Measurements from ENCODE around the gene CAMKK1.
A peak's percentile ranks its signal among the peaks of the same experiment; 100 is the strongest.

The CAMKK1 gene

GRCh38 chr17:3893003-3893719 is at the start of gene CAMKK1:
TSS of gene CAMKK1 (minus strand) at chr17:3893053. CDS start at chr17:3885687, 7,366 bp downstream.
- peak within 1 kb of the TSS; percentile 58 to 77 for H3K4me3 ChIP-seq (ENCODE audit: low read depth in 1 of 2, low read length in 2 of 2)
- H3K27ac ChIP-seq (ENCODE audit: low read depth, low read length): peak within 1 kb of the TSS; percentile 85
- H3K9me3 ChIP-seq (ENCODE audit: low read length): no peaks in the 10 kb centered on the region
- H3K4me1 ChIP-seq (ENCODE audit: insufficient read depth, low read length): peaks cover 46% of the 10 kb centered on the region
- H3K9ac ChIP-seq (ENCODE audit: low read length): no peak within 1 kb of the TSS
- no peaks in the 10 kb centered on the region for H3K36me3 ChIP-seq (ENCODE audit: insufficient read depth, low read length)
- H3K27me3 ChIP-seq (ENCODE audit: control insufficient read depth in 1 of 2, insufficient read depth in 2 of 2, low read length in 2 of 2): no peaks in the 10 kb centered on the region

- Histone ChIP-seq H3K9ac (ENCODE audit: low read length) (no peak overlapping the region), H3K4me3 (ENCODE audit: low read depth in 1 of 2, low read length in 2 of 2) (no peak overlapping the region), H3K9me3 (ENCODE audit: low read length) (no peaks in the 10 kb centered on the region), H3K36me3 (ENCODE audit: insufficient read depth, low read length) (no peaks in the 10 kb centered on the region), H3K27me3 (ENCODE audit: control insufficient read depth in 1 of 2, insufficient read depth in 2 of 2, low read length in 2 of 2) (no peaks in the 10 kb centered on the region), H3K27ac (ENCODE audit: low read depth, low read length) (no peak overlapping the region), H3K4me1 (ENCODE audit: insufficient read depth, low read length) (peaks cover 9% of the 10 kb centered on the region)
Measured at GRCh38 chr17:3940965-3941698, 48.3 kb upstream of the CAMKK1 start.

- Histone ChIP-seq H3K27ac (ENCODE audit: low read depth, low read length) (no peak overlapping the region), H3K4me3 (ENCODE audit: low read depth in 1 of 2, low read length in 2 of 2) (no peak overlapping the region), H3K36me3 (ENCODE audit: insufficient read depth, low read length) (no peaks in the 10 kb centered on the region), H3K27me3 (ENCODE audit: control insufficient read depth in 1 of 2, insufficient read depth in 2 of 2, low read length in 2 of 2) (no peaks in the 10 kb centered on the region), H3K9ac (ENCODE audit: low read length) (no peak overlapping the region), H3K9me3 (ENCODE audit: low read length) (no peaks in the 10 kb centered on the region), H3K4me1 (ENCODE audit: insufficient read depth, low read length) (no peaks in the 10 kb centered on the region)
Measured at GRCh38 chr17:3937359-3937758, 44.5 kb upstream of the CAMKK1 start.

- Histone ChIP-seq H3K27me3 (ENCODE audit: control insufficient read depth in 1 of 2, insufficient read depth in 2 of 2, low read length in 2 of 2) (no peaks in the 10 kb centered on the region), H3K27ac (ENCODE audit: low read depth, low read length) (no peak overlapping the region), H3K9ac (ENCODE audit: low read length) (no peak overlapping the region), H3K36me3 (ENCODE audit: insufficient read depth, low read length) (no peaks in the 10 kb centered on the region), H3K4me3 (ENCODE audit: low read depth in 1 of 2, low read length in 2 of 2) (no peak overlapping the region), H3K9me3 (ENCODE audit: low read length) (no peaks in the 10 kb centered on the region), H3K4me1 (ENCODE audit: insufficient read depth, low read length) (no peaks in the 10 kb centered on the region)
Measured at GRCh38 chr17:3935825-3936355, 43.0 kb upstream of the CAMKK1 start.

- H3K27ac ChIP-seq (ENCODE audit: low read depth, low read length): no peak overlapping the region
- H3K9ac ChIP-seq (ENCODE audit: low read length): no peak overlapping the region
- no peaks in the 10 kb centered on the region for H3K27me3 ChIP-seq (ENCODE audit: control insufficient read depth in 1 of 2, insufficient read depth in 2 of 2, low read length in 2 of 2)
- no peaks in the 10 kb centered on the region for H3K4me1 ChIP-seq (ENCODE audit: insufficient read depth, low read length)
- no peaks in the 10 kb centered on the region for H3K36me3 ChIP-seq (ENCODE audit: insufficient read depth, low read length)
- no peaks in the 10 kb centered on the region for H3K9me3 ChIP-seq (ENCODE audit: low read length)
- H3K4me3 ChIP-seq (ENCODE audit: low read depth in 1 of 2, low read length in 2 of 2): no peak overlapping the region
Measured at GRCh38 chr17:3935140-3935542, 42.3 kb upstream of the CAMKK1 start.

- no peak overlapping the region for H3K27ac ChIP-seq (ENCODE audit: low read depth, low read length)
- no peak overlapping the region for H3K4me3 ChIP-seq (ENCODE audit: low read depth in 1 of 2, low read length in 2 of 2)
- H3K27me3 ChIP-seq (ENCODE audit: control insufficient read depth in 1 of 2, insufficient read depth in 2 of 2, low read length in 2 of 2): no peaks in the 10 kb centered on the region
- no peaks in the 10 kb centered on the region for H3K9me3 ChIP-seq (ENCODE audit: low read length)
- no peak overlapping the region for H3K9ac ChIP-seq (ENCODE audit: low read length)
- no peaks in the 10 kb centered on the region for H3K36me3 ChIP-seq (ENCODE audit: insufficient read depth, low read length)
- no peaks in the 10 kb centered on the region for H3K4me1 ChIP-seq (ENCODE audit: insufficient read depth, low read length)
Measured at GRCh38 chr17:3929764-3930163, 36.9 kb upstream of the CAMKK1 start.

GRCh38 chr17:3929181-3929580 is 36.3 kb upstream of the CAMKK1 start:
- Histone ChIP-seq H3K36me3 (ENCODE audit: insufficient read depth, low read length) (no peaks in the 10 kb centered on the region), H3K27me3 (ENCODE audit: control insufficient read depth in 1 of 2, insufficient read depth in 2 of 2, low read length in 2 of 2) (no peaks in the 10 kb centered on the region), H3K4me1 (ENCODE audit: insufficient read depth, low read length) (no peaks in the 10 kb centered on the region), H3K27ac (ENCODE audit: low read depth, low read length) (no peak overlapping the region), H3K9ac (ENCODE audit: low read length) (no peak overlapping the region), H3K4me3 (ENCODE audit: low read depth in 1 of 2, low read length in 2 of 2) (no peak overlapping the region), H3K9me3 (ENCODE audit: low read length) (no peaks in the 10 kb centered on the region)

- Histone ChIP-seq H3K36me3 (ENCODE audit: insufficient read depth, low read length) (no peaks in the 10 kb centered on the region), H3K9ac (ENCODE audit: low read length) (no peak overlapping the region), H3K27ac (ENCODE audit: low read depth, low read length) (no peak overlapping the region), H3K4me1 (ENCODE audit: insufficient read depth, low read length) (no peaks in the 10 kb centered on the region), H3K9me3 (ENCODE audit: low read length) (no peaks in the 10 kb centered on the region), H3K4me3 (ENCODE audit: low read depth in 1 of 2, low read length in 2 of 2) (no peak overlapping the region), H3K27me3 (ENCODE audit: control insufficient read depth in 1 of 2, insufficient read depth in 2 of 2, low read length in 2 of 2) (no peaks in the 10 kb centered on the region)
Measured at GRCh38 chr17:3928406-3928805, 35.6 kb upstream of the CAMKK1 start.

- Histone ChIP-seq H3K27ac (ENCODE audit: low read depth, low read length) (no peak overlapping the region), H3K27me3 (ENCODE audit: control insufficient read depth in 1 of 2, insufficient read depth in 2 of 2, low read length in 2 of 2) (no peaks in the 10 kb centered on the region), H3K9ac (ENCODE audit: low read length) (no peak overlapping the region), H3K4me3 (ENCODE audit: low read depth in 1 of 2, low read length in 2 of 2) (no peak overlapping the region), H3K9me3 (ENCODE audit: low read length) (no peaks in the 10 kb centered on the region), H3K4me1 (ENCODE audit: insufficient read depth, low read length) (no peaks in the 10 kb centered on the region), H3K36me3 (ENCODE audit: insufficient read depth, low read length) (no peaks in the 10 kb centered on the region)
Measured at GRCh38 chr17:3927628-3928340, 34.9 kb upstream of the CAMKK1 start.

- H3K4me1 ChIP-seq (ENCODE audit: insufficient read depth, low read length): no peaks in the 10 kb centered on the region
- H3K27ac ChIP-seq (ENCODE audit: low read depth, low read length): no peak overlapping the region
- no peaks in the 10 kb centered on the region for H3K9me3 ChIP-seq (ENCODE audit: low read length)
- no peaks in the 10 kb centered on the region for H3K27me3 ChIP-seq (ENCODE audit: control insufficient read depth in 1 of 2, insufficient read depth in 2 of 2, low read length in 2 of 2)
- H3K9ac ChIP-seq (ENCODE audit: low read length): no peak overlapping the region
- H3K36me3 ChIP-seq (ENCODE audit: insufficient read depth, low read length): no peaks in the 10 kb centered on the region
- no peak overlapping the region for H3K4me3 ChIP-seq (ENCODE audit: low read depth in 1 of 2, low read length in 2 of 2)
Measured at GRCh38 chr17:3926860-3927627, 34.2 kb upstream of the CAMKK1 start.

All from muscle layer of colon (tissue), 2 donors.